Measurements from ENCODE around the gene OTUD4. TPM values are rescaled to one million over a fixed set of nuclear protein-coding genes. Genes with fewer than 3 reads are reported as not detected.
A peak's percentile ranks its signal among the peaks of the same experiment; 100 is the strongest.

The OTUD4 gene
- total RNA-seq, 1 donor from 2014 or later: 47.4 TPM

GRCh38 chr4:145177906-145178538 is 2.4 kb downstream of the OTUD4 start:
- Histone ChIP-seq H2AFZ (ENCODE audit: low read depth, low read length) (peak overlapping the region; percentile 36), H3K9me3 (ENCODE audit: insufficient read depth, low read depth, low read length) (no peaks in the 10 kb centered on the region), H3K4me2 (ENCODE audit: low read length) (peak overlapping the region; percentile 96), H3K9ac (ENCODE audit: low read length) (peak overlapping the region; percentile 96), H3K36me3 (ENCODE audit: insufficient read depth, low read length) (no peaks in the 10 kb centered on the region), H3K79me2 (ENCODE audit: insufficient read depth, low read length) (peaks cover 68% of the 10 kb centered on the region), H4K20me1 (ENCODE audit: insufficient read depth, low read length) (peaks cover 35% of the 10 kb centered on the region), H3K27me3 (ENCODE audit: insufficient read depth, low read length) (no peaks in the 10 kb centered on the region), H3K4me3 (ENCODE audit: insufficient read depth, low read depth, low read length) (peak overlapping the region; percentile 99), H3K4me1 (ENCODE audit: insufficient read depth, low read length) (peaks cover 16% of the 10 kb centered on the region), H3K27ac (ENCODE audit: low read depth, low read length) (peak overlapping the region; percentile 94)
- Mint-ChIP-seq H3K27me3 (ENCODE audit: low read depth, unreplicated experiment) (no peaks in the 10 kb centered on the region), H3K4me3 (ENCODE audit: unreplicated experiment) (peak overlapping the region; percentile 97), H3K27ac (ENCODE audit: unreplicated experiment) (peak overlapping the region; percentile 81), H3K4me1 (ENCODE audit: low read depth, unreplicated experiment) (peaks cover 18% of the 10 kb centered on the region), H3K9me3 (ENCODE audit: unreplicated experiment) (no peaks in the 10 kb centered on the region), H3K36me3 (ENCODE audit: low read depth, unreplicated experiment) (peaks cover 2% of the 10 kb centered on the region)
- FAIRE-seq (no peak), DNase-seq (ENCODE audit: low read depth) (peak; percentile 27)
- no peak for TF ChIP-seq EZH2 (IDR thresholded peaks at IDR 0.05; ENCODE audit: insufficient read depth, low read length)
- TF ChIP-seq, protein P1, sequence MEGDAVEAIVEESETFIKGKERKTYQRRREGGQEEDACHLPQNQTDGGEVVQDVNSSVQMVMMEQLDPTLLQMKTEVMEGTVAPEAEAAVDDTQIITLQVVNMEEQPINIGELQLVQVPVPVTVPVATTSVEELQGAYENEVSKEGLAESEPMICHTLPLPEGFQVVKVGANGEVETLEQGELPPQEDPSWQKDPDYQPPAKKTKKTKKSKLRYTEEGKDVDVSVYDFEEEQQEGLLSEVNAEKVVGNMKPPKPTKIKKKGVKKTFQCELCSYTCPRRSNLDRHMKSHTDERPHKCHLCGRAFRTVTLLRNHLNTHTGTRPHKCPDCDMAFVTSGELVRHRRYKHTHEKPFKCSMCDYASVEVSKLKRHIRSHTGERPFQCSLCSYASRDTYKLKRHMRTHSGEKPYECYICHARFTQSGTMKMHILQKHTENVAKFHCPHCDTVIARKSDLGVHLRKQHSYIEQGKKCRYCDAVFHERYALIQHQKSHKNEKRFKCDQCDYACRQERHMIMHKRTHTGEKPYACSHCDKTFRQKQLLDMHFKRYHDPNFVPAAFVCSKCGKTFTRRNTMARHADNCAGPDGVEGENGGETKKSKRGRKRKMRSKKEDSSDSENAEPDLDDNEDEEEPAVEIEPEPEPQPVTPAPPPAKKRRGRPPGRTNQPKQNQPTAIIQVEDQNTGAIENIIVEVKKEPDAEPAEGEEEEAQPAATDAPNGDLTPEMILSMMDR (IDR thresholded peaks at IDR 0.05; ENCODE audit: insufficient read depth, low read depth, low read length): no peak

DNA sequence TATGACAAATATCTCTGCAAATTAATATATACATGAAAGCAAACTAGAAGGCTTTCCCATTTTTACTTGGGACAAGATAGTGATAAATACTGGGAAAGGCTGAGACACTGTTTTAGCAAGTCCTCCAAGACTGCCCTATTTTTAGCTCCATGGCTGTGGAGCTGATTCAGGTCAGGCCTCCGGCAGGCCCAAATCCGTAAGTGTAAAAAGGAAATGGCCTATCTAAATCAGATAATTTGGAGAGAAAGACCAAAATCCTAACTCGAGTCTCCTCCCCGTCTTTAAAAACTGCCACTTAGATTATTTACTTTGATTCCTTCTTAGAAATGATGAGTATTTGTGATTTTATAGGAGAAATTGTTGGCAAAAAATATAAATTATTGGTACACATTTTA is 2.9 kb downstream of the OTUD4 start:
- H3K9ac ChIP-seq (ENCODE audit: low read length): peak overlapping the region; percentile 96
- H3K4me1 ChIP-seq (ENCODE audit: insufficient read depth, low read length): peaks cover 16% of the 10 kb centered on the region
- peaks cover 73% of the 10 kb centered on the region for H3K79me2 ChIP-seq (ENCODE audit: insufficient read depth, low read length)
- no peaks in the 10 kb centered on the region for H3K27me3 Mint-ChIP-seq (ENCODE audit: low read depth, unreplicated experiment)
- no peaks in the 10 kb centered on the region for H3K27me3 ChIP-seq (ENCODE audit: insufficient read depth, low read length)
- peaks cover 2% of the 10 kb centered on the region for H3K36me3 Mint-ChIP-seq (ENCODE audit: low read depth, unreplicated experiment)
- H3K9me3 ChIP-seq (ENCODE audit: insufficient read depth, low read depth, low read length): no peaks in the 10 kb centered on the region
- DNase-seq (ENCODE audit: low read depth) (peak; percentile 25), FAIRE-seq (no peak)
- peaks cover 38% of the 10 kb centered on the region for H4K20me1 ChIP-seq (ENCODE audit: insufficient read depth, low read length)
- peak overlapping the region; percentile 94 for H3K27ac ChIP-seq (ENCODE audit: low read depth, low read length)
- no peak overlapping the region for H2AFZ ChIP-seq (ENCODE audit: low read depth, low read length)
- no peaks in the 10 kb centered on the region for H3K9me3 Mint-ChIP-seq (ENCODE audit: unreplicated experiment)
- H3K4me2 ChIP-seq (ENCODE audit: low read length): peak overlapping the region; percentile 96
- no peak overlapping the region for H3K27ac Mint-ChIP-seq (ENCODE audit: unreplicated experiment)
- H3K4me3 Mint-ChIP-seq (ENCODE audit: unreplicated experiment): peak overlapping the region; percentile 97
- H3K4me3 ChIP-seq (ENCODE audit: insufficient read depth, low read depth, low read length): peak overlapping the region; percentile 99
- no peaks in the 10 kb centered on the region for H3K36me3 ChIP-seq (ENCODE audit: insufficient read depth, low read length)
- TF ChIP-seq, protein P1 (IDR thresholded peaks at IDR 0.05; ENCODE audit: insufficient read depth, low read depth, low read length): no peak
- TF ChIP-seq EZH2 (IDR thresholded peaks at IDR 0.05; ENCODE audit: insufficient read depth, low read length): no peak
- H3K4me1 Mint-ChIP-seq (ENCODE audit: low read depth, unreplicated experiment): peaks cover 15% of the 10 kb centered on the region
